Measurements from ENCODE around the gene NRXN3. TPM values are rescaled to one million over a fixed set of nuclear protein-coding genes. Genes with fewer than 3 reads are reported as not detected.
A peak's percentile ranks its signal among the peaks of the same experiment; 100 is the strongest.

NRXN3 gene
- total RNA-seq, 1 experiment from 2014 or later, result 0.02 TPM

- Histone ChIP-seq H3K9me3 (replicated peaks) (no peaks in the 10 kb centered on the region), H3K4me3 (no peak overlapping the region), H3K27ac (no peak overlapping the region), H3K27me3 (no peaks in the 10 kb centered on the region), H3K4me1 (peaks cover 7% of the 10 kb centered on the region; the same call in 1 of the 2 replicates), H3K36me3 (no peaks in the 10 kb centered on the region)
- no peak for DNase-seq
These were observed 1081.1 kb downstream of the NRXN3 start for GRCh38 chr14:79251278-79251677.

DNA sequence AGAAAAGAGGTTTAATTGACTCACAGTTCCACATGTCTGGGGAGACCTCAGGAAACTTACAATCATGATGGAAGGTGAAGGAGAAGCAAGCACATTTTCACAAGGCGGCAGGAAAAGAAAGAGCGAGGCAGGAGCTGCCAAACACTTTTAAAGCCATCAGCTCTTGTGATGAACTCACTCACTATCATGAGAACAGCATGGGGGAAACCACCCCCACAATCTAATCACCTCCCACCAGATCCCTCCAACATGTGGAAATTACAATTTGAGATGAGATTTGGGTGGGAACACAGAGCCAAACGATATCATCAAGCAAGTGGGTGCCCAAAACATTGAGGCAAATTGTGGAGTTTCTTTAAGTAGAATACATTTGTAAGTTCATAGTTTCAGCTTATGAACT, 1083.4 kb downstream of the NRXN3 start:
- H3K9me3 ChIP-seq (replicated peaks), result no peaks in the 10 kb centered on the region
- no peak for DNase-seq
- no peak overlapping the region for H3K27ac ChIP-seq
- H3K27me3 ChIP-seq, result no peaks in the 10 kb centered on the region
- peaks cover 7% of the 10 kb centered on the region; the same call in 1 of the 2 replicates for H3K4me1 ChIP-seq
- no peaks in the 10 kb centered on the region for H3K36me3 ChIP-seq
- H3K4me3 ChIP-seq, result no peak overlapping the region

DNA sequence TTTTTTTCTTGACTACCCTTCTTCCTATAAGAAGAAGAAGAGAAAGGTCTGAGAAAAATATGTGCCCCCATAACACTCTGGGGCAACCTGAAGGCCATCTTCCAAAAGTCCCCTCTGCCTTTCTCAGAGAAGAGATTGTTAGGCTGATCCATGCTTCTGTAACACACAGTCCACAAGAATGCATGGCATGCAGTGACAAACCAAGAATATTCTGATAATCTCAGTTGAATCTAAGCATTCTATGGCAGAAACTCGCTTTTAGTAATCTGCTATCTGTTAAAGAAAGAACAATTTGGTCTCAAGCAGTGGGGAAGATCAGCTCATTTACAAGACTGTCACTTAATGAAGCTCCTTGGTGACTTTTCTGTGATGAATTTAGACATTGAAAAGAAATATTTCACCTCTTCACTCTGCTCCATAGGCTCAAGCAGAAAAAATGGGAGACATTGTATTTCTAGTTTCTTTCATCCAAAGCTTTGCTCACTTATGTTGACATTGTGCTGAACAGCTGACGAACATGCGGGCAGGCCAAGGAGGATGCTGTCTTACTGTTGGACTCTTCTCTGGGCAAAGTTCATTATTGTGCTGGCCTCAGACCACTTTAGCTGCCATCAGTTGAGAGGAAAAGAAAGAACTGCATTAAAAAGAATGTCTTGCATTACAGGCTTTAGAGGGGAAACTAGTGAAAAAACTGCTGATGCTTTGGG, 1084.0 kb downstream of the NRXN3 start:
- Histone ChIP-seq H3K9me3 (replicated peaks) (no peaks in the 10 kb centered on the region), H3K4me1 (peaks cover 7% of the 10 kb centered on the region; the same call in 1 of the 2 replicates), H3K27me3 (no peaks in the 10 kb centered on the region), H3K4me3 (no peak overlapping the region), H3K36me3 (no peaks in the 10 kb centered on the region), H3K27ac (no peak overlapping the region)
- DNase-seq, result peak; percentile 16 to 17

GRCh38 chr14:79256380-79256779, 1086.2 kb downstream of the NRXN3 start:
- H3K36me3 ChIP-seq, result no peaks in the 10 kb centered on the region
- peak in 1 of 2 experiments; percentile 16 for DNase-seq
- no peak overlapping the region for H3K27ac ChIP-seq
- no peaks in the 10 kb centered on the region for H3K9me3 ChIP-seq (replicated peaks)
- no peaks in the 10 kb centered on the region for H3K27me3 ChIP-seq
- H3K4me1 ChIP-seq, result peaks cover 7% of the 10 kb centered on the region; the same call in 1 of the 2 replicates
- H3K4me3 ChIP-seq, result no peak overlapping the region

GRCh38 chr14:79260406-79260805, 1090.2 kb downstream of the NRXN3 start:
- Histone ChIP-seq H3K4me1 (no peaks in the 10 kb centered on the region), H3K9me3 (replicated peaks) (no peaks in the 10 kb centered on the region), H3K4me3 (no peak overlapping the region), H3K27me3 (no peaks in the 10 kb centered on the region), H3K27ac (no peak overlapping the region), H3K36me3 (no peaks in the 10 kb centered on the region)
- no peak for DNase-seq

- no peak for DNase-seq
- H3K4me3 ChIP-seq, result no peak overlapping the region
- H3K9me3 ChIP-seq (replicated peaks), result no peaks in the 10 kb centered on the region
- no peak overlapping the region for H3K27ac ChIP-seq
- H3K27me3 ChIP-seq, result no peaks in the 10 kb centered on the region
- H3K36me3 ChIP-seq, result no peaks in the 10 kb centered on the region
- H3K4me1 ChIP-seq, result no peaks in the 10 kb centered on the region
These were observed 1095.3 kb downstream of the NRXN3 start for GRCh38 chr14:79265366-79265946.

DNA sequence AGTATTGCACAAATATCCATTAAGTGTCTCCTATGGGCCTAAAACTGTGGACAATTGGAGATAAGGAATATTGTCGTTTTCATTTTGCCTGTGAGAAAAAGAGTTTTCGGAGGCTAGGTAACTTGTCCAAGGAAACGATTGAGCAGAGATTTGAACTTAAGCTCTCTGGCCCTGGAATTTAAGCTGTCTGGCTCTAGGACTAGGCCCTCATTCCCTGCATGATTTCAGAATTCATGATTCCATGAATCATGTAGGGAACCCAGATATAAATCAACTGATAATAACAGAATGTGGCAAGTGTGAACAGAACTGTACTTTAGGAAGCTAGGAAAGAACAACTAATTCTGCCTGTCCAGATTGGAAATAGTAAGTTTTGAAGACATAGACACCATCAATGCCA, 1100.2 kb downstream of the NRXN3 start:
- H3K4me3 ChIP-seq, result no peak overlapping the region
- H3K36me3 ChIP-seq, result no peaks in the 10 kb centered on the region
- no peaks in the 10 kb centered on the region for H3K27me3 ChIP-seq
- no peaks in the 10 kb centered on the region for H3K9me3 ChIP-seq (replicated peaks)
- no peaks in the 10 kb centered on the region for H3K4me1 ChIP-seq
- no peak overlapping the region for H3K27ac ChIP-seq
- no peak for DNase-seq

DNA sequence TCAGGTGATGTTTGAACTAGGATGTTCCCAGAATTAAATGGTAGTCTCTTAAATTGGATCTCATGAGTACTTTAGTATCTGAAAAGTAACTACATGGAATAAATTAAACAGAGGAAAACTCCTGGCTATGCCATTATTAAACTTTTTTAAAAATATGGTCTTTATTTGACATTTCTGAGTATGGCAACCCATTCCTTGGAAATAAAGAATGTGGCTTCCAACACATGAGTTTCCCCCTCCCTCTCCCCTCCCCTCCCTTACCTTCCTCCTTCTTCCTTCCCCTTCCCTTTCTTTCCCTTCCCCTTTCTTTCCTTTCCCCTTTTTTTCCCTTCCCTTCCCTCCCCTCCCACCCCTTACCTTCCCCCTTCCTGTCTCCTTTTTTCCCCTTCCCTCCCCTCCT, 1100.9 kb downstream of the NRXN3 start:
- Histone ChIP-seq H3K4me3 (no peak overlapping the region), H3K27ac (no peak overlapping the region), H3K9me3 (replicated peaks) (no peaks in the 10 kb centered on the region), H3K4me1 (no peaks in the 10 kb centered on the region), H3K36me3 (no peaks in the 10 kb centered on the region), H3K27me3 (no peaks in the 10 kb centered on the region)
- DNase-seq, result no peak

DNA sequence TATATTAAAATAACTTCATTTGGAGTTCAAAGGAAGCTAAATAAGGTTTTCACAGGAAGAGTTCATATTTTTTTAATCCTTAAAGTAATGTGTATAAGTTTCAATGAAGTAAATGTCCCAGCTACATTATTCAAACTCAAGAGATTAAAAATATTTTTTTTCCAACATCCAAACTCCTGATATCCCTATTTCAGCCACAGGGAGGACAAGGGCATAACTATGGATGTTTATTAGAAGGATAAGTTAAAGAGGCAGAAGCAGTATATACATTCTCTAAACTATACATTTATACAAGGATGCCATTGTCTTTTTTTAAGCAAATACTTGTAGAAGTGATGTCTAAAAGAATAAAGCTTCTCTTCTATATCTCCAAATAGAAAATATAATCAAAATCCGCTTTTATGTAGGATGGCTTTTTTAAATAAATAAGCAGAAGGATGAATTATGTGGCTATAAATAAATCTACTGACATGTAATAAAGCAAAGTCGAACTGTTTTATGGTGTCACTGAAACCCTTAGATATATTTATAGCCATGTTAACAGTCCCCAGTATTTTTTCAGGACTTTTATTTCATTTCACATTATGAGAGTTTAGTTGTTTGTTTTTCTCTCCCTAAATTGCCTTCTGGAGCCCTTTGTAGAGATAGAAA, 1104.6 kb downstream of the NRXN3 start:
- no peaks in the 10 kb centered on the region for H3K4me1 ChIP-seq
- H3K27ac ChIP-seq, result no peak overlapping the region
- H3K9me3 ChIP-seq (replicated peaks), result no peaks in the 10 kb centered on the region
- H3K4me3 ChIP-seq, result no peak overlapping the region
- no peaks in the 10 kb centered on the region for H3K27me3 ChIP-seq
- no peak for DNase-seq
- H3K36me3 ChIP-seq, result no peaks in the 10 kb centered on the region

- Histone ChIP-seq H3K27me3 (no peaks in the 10 kb centered on the region), H3K4me3 (no peak overlapping the region), H3K4me1 (no peaks in the 10 kb centered on the region), H3K27ac (no peak overlapping the region), H3K36me3 (no peaks in the 10 kb centered on the region), H3K9me3 (replicated peaks) (no peaks in the 10 kb centered on the region)
- DNase-seq, result no peak
These were observed 1105.1 kb downstream of the NRXN3 start for GRCh38 chr14:79275292-79275655.

- H3K9me3 ChIP-seq (replicated peaks), result no peaks in the 10 kb centered on the region
- H3K27me3 ChIP-seq, result no peaks in the 10 kb centered on the region
- H3K27ac ChIP-seq, result no peak overlapping the region
- DNase-seq, result no peak
- no peaks in the 10 kb centered on the region for H3K36me3 ChIP-seq
- H3K4me1 ChIP-seq, result no peaks in the 10 kb centered on the region
- peak overlapping the region; percentile 51 for H3K4me3 ChIP-seq
These were observed 1108.2 kb downstream of the NRXN3 start for GRCh38 chr14:79278286-79278797.

GRCh38 chr14:79278798-79279644, 1108.8 kb downstream of the NRXN3 start:
- peak overlapping the region; percentile 51 for H3K4me3 ChIP-seq
- no peaks in the 10 kb centered on the region for H3K4me1 ChIP-seq
- no peaks in the 10 kb centered on the region for H3K27me3 ChIP-seq
- DNase-seq, result peak; percentile 61 to 72
- no peak overlapping the region for H3K27ac ChIP-seq
- no peaks in the 10 kb centered on the region for H3K36me3 ChIP-seq
- H3K9me3 ChIP-seq (replicated peaks), result no peaks in the 10 kb centered on the region

- no peaks in the 10 kb centered on the region for H3K27me3 ChIP-seq
- H3K27ac ChIP-seq, result no peak overlapping the region
- H3K4me1 ChIP-seq, result no peaks in the 10 kb centered on the region
- no peak overlapping the region for H3K4me3 ChIP-seq
- no peaks in the 10 kb centered on the region for H3K36me3 ChIP-seq
- DNase-seq, result no peak
- no peaks in the 10 kb centered on the region for H3K9me3 ChIP-seq (replicated peaks)
These were observed 1109.7 kb downstream of the NRXN3 start for GRCh38 chr14:79279645-79280597.

All from SJCRH30 (cell line).